NCI-H82 treated with DMSO at 0.1 percent for 48 hours (cell line): ENCODE measurements around the gene CACNA1C.

Experiments used
- DNase-seq: peaks from one replicate; lab custom pipeline; 2025; ENCODE audit not compliant: unreplicated experiment; lab: John Stamatoyannopoulos, UW

Gene CACNA1C

GRCh38 chr12:2353691-2354090 is 300.9 kb downstream of the CACNA1C start:
- DNase-seq, result no peak

GRCh38 chr12:2354151-2354991 is 301.6 kb downstream of the CACNA1C start:
- no peak for DNase-seq

GRCh38 chr12:2355198-2355597 is 302.4 kb downstream of the CACNA1C start:
- DNase-seq, result peak; percentile 35

- no peak for DNase-seq
Measured at GRCh38 chr12:2355604-2356003, 302.8 kb downstream of the CACNA1C start.

GRCh38 chr12:2356601-2357125 is 303.9 kb downstream of the CACNA1C start:
- DNase-seq, result no peak

GRCh38 chr12:2358986-2359658 is 306.3 kb downstream of the CACNA1C start:
- DNase-seq, result no peak

GRCh38 chr12:2359725-2360629 is 307.2 kb downstream of the CACNA1C start:
- DNase-seq, result no peak

- no peak for DNase-seq
Measured at GRCh38 chr12:2360630-2361170, 307.9 kb downstream of the CACNA1C start.

- DNase-seq, result no peak
Measured at GRCh38 chr12:2363836-2364609, 311.2 kb downstream of the CACNA1C start.

GRCh38 chr12:2364631-2365051 is 311.9 kb downstream of the CACNA1C start:
- DNase-seq, result no peak

GRCh38 chr12:2366711-2367110 is 313.9 kb downstream of the CACNA1C start:
- DNase-seq, result no peak

GRCh38 chr12:2372178-2372577 is 319.4 kb downstream of the CACNA1C start:
- DNase-seq, result no peak

GRCh38 chr12:2372735-2373134 is 319.9 kb downstream of the CACNA1C start:
- DNase-seq, result no peak

- DNase-seq, result no peak
Measured at GRCh38 chr12:2373307-2373706, 320.5 kb downstream of the CACNA1C start.

- DNase-seq, result no peak
Measured at GRCh38 chr12:2374092-2374906, 321.5 kb downstream of the CACNA1C start.

GRCh38 chr12:2375871-2376270 is 323.1 kb downstream of the CACNA1C start:
- no peak for DNase-seq

GRCh38 chr12:2376908-2377657 is 324.3 kb downstream of the CACNA1C start:
- no peak for DNase-seq

- DNase-seq, result no peak
Measured at GRCh38 chr12:2378835-2379330, 326.1 kb downstream of the CACNA1C start.
